Right cardiac atrium (tissue), 5 donors: Measurements from ENCODE around the gene SYTL1. TPM values are rescaled to one million over a fixed set of nuclear protein-coding genes. Genes with fewer than 3 reads are reported as not detected.
"Not testable (repeated sequence)": the region's sequence is repeated elsewhere in the genome, so short reads cannot be mapped to it uniquely, and the experiment has no call there.

Source experiments
- ATAC-seq, 2 donors: fragments of 200-7000 bp; cut with Tn5 transposase; one replicate each; pipeline versions ENCODE4 v1.8.0 to v1.9.1; 2020; ENCODE audit warnings: moderate library complexity in 2 of 2, mild to moderate bottlenecking in 1 of 2
- DNase-seq, 3 donors: peaks; one replicate each; pipeline ENCODE4 v3.0.0-alpha.2; 2020
- H3K27ac ChIP-seq: one replicate; pipeline ENCODE4 v1.5.1; 2013; ENCODE audit warnings: mild to moderate bottlenecking, low read length, control low read depth, moderate library complexity
- H3K27me3 ChIP-seq: one replicate; pipeline ENCODE4 v1.6.1; 2013; ENCODE audit not compliant: control insufficient read depth, insufficient read depth
- H3K4me1 ChIP-seq: one replicate; pipeline ENCODE4 v1.6.1; 2013; ENCODE audit warnings: low read length; ENCODE audit not compliant: control insufficient read depth, insufficient read depth
- H3K4me3 ChIP-seq: one replicate; pipeline ENCODE4 v1.5.1; 2013; ENCODE audit warnings: low read length, control low read depth
- H3K9me3 ChIP-seq: one replicate; pipeline ENCODE4 v1.6.1; 2013; ENCODE audit warnings: low read length; ENCODE audit not compliant: control insufficient read depth
- WGBS: extraction: QIAGEN DNeasy Blood & Tissue Kit; methylation state at CpG from one replicate; pipeline ENCODE4 v1.1.7; 2013; 5-methylcytosine and 5-hydroxymethylcytosine counted together
- intact Hi-C, 4 donors: fragments of 100-400 bp; cut with DNase I; formaldehyde crosslinking; loops; one replicate each; pipeline versions ENCODE4 v1.11.0 to v1.14.0; 2022 to 2023
- polyA plus RNA-seq: library from polyadenylated mRNA; stranded (reverse); fragments of 200-250 nt; gene quantifications from one replicate; pipeline ENCODE4 v1.2.3, GENCODE V29; 2013
- total RNA-seq, 4 donors: library from RNA; stranded (reverse); fragmentation: NEBNext Ultra II Directional; extraction: Animal tissue kit (Norgen Biotek cat#: 25700); gene quantifications; one replicate each; pipeline ENCODE4 v1.2.1, GENCODE V29; 2021
- donor health status: healthy with polysubstance abuse.
- donor health status: DM: no; HTN: yes; CAD: no.
- donor health status: DM: no; HTN: no; CAD: no.
- donor health status: DM: no; HTN: yes; CAD: no; lungs with severe emphysema.
- donor health status: DM: yes; HTN: yes; CAD: no.

Gene SYTL1
- total and polyA plus RNA-seq, 5 donors: 0.39 to 2.9 (median 2.1) TPM

GRCh38 chr1:27377760-27378495, 36.1 kb downstream of the SYTL1 start:
- DNase-seq (peak in 2 of 3 donors; percentile 35 to 38), ATAC-seq (no peak)
- Histone ChIP-seq H3K4me3 (no peak overlapping the region), H3K27me3 (no peaks in the 10 kb centered on the region), H3K4me1 (no peaks in the 10 kb centered on the region), H3K27ac (no peak overlapping the region), H3K9me3 (no peaks in the 10 kb centered on the region)
- intact Hi-C loops: no loop called here
- 69% methylated on average over 12 of the region's 12 CpGs for WGBS

- DNase-seq (peak in 2 of 3 donors; percentile 11 to 27), ATAC-seq (no peak)
- Histone ChIP-seq H3K4me3 (no peak overlapping the region), H3K27ac (no peak overlapping the region), H3K9me3 (no peaks in the 10 kb centered on the region), H3K27me3 (no peaks in the 10 kb centered on the region), H3K4me1 (no peaks in the 10 kb centered on the region)
- intact Hi-C loops: no loop called here
- WGBS: 77% methylated on average over 11 of the region's 11 CpGs
Observed at GRCh38 chr1:27379564-27380122, 37.8 kb downstream of the SYTL1 start.

- H3K27me3 ChIP-seq: no peaks in the 10 kb centered on the region
- no peaks in the 10 kb centered on the region for H3K9me3 ChIP-seq
- H3K4me3 ChIP-seq: no peak overlapping the region
- DNase-seq (peak in 2 of 3 donors; percentile 13 to 35), ATAC-seq (no peak)
- intact Hi-C loops: no loop called here
- 83% methylated on average over 4 of the region's 4 CpGs for WGBS
- no peak overlapping the region for H3K27ac ChIP-seq
- H3K4me1 ChIP-seq: no peaks in the 10 kb centered on the region
Observed at GRCh38 chr1:27380224-27380623, 38.4 kb downstream of the SYTL1 start.

- Histone ChIP-seq H3K27ac (no peak overlapping the region), H3K4me1 (no peaks in the 10 kb centered on the region), H3K4me3 (no peak overlapping the region), H3K27me3 (no peaks in the 10 kb centered on the region), H3K9me3 (no peaks in the 10 kb centered on the region)
- intact Hi-C loops: no loop called here
- peak in 1 of 2 donors; percentile 9 for ATAC-seq
- WGBS: 84% methylated on average over 12 of the region's 12 CpGs
- DNase-seq: peak in 2 of 3 donors; percentile 23 to 31
Observed at GRCh38 chr1:27380766-27381733, 39.2 kb downstream of the SYTL1 start.

GRCh38 chr1:27381969-27382762, 40.3 kb downstream of the SYTL1 start:
- H3K4me1 ChIP-seq: no peaks in the 10 kb centered on the region
- DNase-seq: peak in 2 of 3 donors; percentile 16 to 28
- H3K9me3 ChIP-seq: no peaks in the 10 kb centered on the region
- intact Hi-C loops: no loop called here
- H3K27me3 ChIP-seq: no peaks in the 10 kb centered on the region
- no peak overlapping the region for H3K27ac ChIP-seq
- no peak overlapping the region for H3K4me3 ChIP-seq
- WGBS: 80% methylated on average over 18 of the region's 18 CpGs
- no peak for ATAC-seq

- H3K9me3 ChIP-seq: no peaks in the 10 kb centered on the region
- ATAC-seq (peak in 1 of 2 donors; percentile 23), DNase-seq (peak in 2 of 3 donors; percentile 49 to 79)
- H3K27ac ChIP-seq: no peak within 1 kb of the TSS
- 21% methylated on average over 43 of the region's 43 CpGs for WGBS
- H3K4me1 ChIP-seq: no peaks in the 10 kb centered on the region
- intact Hi-C loops: no loop called here
- H3K4me3 ChIP-seq: no peak within 1 kb of the TSS
- no peaks in the 10 kb centered on the region for H3K27me3 ChIP-seq
Observed at GRCh38 chr1:27383039-27383605, 41.3 kb downstream of the SYTL1 start, which contains the start of gene CD164L2. CD164L2 (minus strand) TSS chr1:27383333; CDS start chr1:27383239, 94 bp downstream.

GRCh38 chr1:27383661-27384060, 41.8 kb downstream of the SYTL1 start:
- no peaks in the 10 kb centered on the region for H3K9me3 ChIP-seq
- DNase-seq: peak in 2 of 3 donors; percentile 2 to 30
- H3K27me3 ChIP-seq: no peaks in the 10 kb centered on the region
- 93% methylated on average over 13 of the region's 13 CpGs for WGBS
- no peak overlapping the region for H3K4me3 ChIP-seq
- intact Hi-C loops: no loop called here
- no peaks in the 10 kb centered on the region for H3K4me1 ChIP-seq
- H3K27ac ChIP-seq: no peak overlapping the region
- no peak for ATAC-seq

- 94% methylated on average over 3 of the region's 3 CpGs for WGBS
- H3K9me3 ChIP-seq, ATAC-seq, DNase-seq, H3K4me3 ChIP-seq, intact Hi-C loops, H3K27ac ChIP-seq, H3K4me1 ChIP-seq, H3K27me3 ChIP-seq: not testable (repeated sequence)
Observed at GRCh38 chr1:27384797-27385196, 43.0 kb downstream of the SYTL1 start.

- DNase-seq (peak; percentile 54 to 86 (median 78)), ATAC-seq (no peak)
- Histone ChIP-seq H3K27me3 (no peaks in the 10 kb centered on the region), H3K4me1 (peaks cover 9% of the 10 kb centered on the region), H3K4me3 (no peak overlapping the region), H3K27ac (no peak overlapping the region), H3K9me3 (no peaks in the 10 kb centered on the region)
- intact Hi-C loops: loop anchor here in 1 of 4 donors (2.0 kb wide), 1 partner anchor 88 kb away; no protein-coding TSS in a partner anchor
- 43% methylated on average over 5 of the region's 5 CpGs for WGBS
Observed at GRCh38 chr1:27388337-27389005, 46.6 kb downstream of the SYTL1 start.
